NCI-H187 (cell line): Measurements from ENCODE around the gene LCN10.
A peak's percentile ranks its signal among the peaks of the same experiment; 100 is the strongest.

ENCODE experiments used
- DNase-seq, 2 experiments: peaks; one replicate each; lab custom pipeline; 2025; lab: John Stamatoyannopoulos, UW

The LCN10 gene

DNA sequence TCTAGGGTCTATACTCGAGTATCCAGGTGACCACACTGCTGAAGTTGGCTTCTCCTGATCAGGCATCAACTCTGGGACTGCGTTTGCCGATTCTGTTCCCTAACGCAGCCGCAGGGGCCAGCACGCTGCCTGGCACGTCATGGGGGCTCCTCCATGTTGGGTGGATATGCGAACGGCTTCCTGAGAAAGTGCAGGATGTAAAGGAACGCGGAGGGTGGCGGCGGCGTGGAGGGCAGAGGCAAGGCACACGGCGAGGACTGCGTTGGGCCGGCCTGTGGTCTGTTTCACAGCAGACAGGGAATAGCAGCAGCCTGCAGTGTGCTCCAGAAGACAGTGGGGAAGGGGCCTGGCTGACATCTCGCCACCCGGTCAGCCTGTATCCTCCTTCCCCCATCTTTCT, 3.8 kb downstream of the LCN10 start:
- no peak for DNase-seq

DNA sequence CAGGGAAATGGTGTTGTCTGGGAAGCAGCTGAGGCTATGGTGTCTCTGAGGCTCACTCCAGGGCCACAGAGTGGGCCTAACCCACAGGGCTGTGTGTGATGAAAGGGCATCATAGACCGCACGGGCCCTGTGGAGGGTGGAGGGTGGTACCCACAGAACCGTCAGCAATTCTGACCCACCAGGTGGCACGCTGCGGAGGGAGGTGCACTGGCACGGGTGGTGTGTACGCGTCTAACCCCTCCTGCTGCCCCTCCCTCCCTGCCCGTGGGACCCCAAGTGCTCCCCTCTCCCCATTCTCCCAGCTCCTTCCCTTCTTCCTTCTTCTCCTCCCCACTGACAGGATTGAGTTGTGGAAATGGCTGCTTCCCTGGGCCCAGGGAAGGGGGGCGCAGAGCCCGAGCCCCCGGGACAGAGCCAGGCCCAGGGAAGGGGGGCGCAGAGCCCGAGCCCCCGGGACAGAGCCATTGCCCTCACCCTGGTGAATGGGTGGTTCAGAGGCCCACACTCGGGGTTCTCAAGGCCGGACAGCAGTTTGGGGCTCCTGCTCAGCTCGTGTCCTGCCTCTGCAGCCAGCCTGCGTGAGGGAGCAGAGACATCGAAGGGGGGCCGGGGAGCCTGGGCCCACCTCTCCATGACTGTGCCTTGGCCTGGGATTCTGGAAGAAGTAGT, 6.8 kb downstream of the LCN10 start:
- no peak for DNase-seq

DNA sequence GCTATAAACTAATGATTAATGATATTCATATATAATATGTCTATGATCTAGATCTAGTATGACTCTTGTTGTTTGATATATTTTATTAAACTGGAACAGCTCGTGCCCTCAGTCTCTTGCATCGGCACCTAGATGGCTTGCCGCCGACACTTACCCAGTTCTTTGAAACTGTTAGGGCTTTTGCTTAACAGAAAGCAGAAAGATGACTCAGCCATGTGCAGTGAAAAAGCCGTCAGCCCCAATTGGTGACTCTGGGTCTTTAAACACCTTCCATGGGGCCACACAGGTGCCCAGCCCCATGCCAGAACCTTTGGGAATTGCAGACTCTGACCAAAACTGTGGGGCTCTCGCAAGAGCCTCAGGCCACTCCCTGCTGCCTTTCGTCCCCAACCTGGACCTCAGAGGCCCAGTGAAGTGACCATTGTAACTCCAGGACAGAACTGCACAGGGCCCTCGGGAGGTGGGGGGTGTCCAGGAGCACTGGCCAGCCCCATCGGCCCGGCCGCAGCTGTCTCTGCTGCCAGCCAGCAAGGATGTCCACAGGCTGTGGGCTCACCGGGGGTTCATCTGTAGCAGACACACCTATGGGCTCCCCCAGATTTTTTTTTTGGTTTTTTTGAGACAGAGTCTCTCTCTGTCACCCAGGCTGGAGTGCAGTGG, 7.8 kb downstream of the LCN10 start:
- no peak for DNase-seq

DNA sequence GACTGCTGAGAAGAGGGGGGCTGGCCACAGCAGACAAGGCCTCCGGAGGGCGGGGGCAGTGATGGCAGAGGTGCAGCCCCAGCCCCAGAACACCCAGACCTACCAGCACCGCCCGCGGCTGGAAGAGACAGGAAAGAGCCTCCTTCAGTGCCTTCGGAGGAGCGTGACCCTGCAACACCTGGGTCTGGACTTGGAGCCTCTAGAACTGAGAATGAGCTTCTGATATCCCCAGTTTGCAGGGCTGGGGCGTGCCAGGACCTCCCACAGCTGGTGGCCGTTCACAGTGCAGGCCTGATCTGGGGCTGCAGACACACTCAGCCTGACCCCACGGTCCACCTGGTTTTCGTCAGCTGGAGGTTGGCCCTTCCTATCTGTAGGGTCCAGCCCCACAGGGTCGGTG, 9.1 kb downstream of the LCN10 start:
- no peak for DNase-seq

DNA sequence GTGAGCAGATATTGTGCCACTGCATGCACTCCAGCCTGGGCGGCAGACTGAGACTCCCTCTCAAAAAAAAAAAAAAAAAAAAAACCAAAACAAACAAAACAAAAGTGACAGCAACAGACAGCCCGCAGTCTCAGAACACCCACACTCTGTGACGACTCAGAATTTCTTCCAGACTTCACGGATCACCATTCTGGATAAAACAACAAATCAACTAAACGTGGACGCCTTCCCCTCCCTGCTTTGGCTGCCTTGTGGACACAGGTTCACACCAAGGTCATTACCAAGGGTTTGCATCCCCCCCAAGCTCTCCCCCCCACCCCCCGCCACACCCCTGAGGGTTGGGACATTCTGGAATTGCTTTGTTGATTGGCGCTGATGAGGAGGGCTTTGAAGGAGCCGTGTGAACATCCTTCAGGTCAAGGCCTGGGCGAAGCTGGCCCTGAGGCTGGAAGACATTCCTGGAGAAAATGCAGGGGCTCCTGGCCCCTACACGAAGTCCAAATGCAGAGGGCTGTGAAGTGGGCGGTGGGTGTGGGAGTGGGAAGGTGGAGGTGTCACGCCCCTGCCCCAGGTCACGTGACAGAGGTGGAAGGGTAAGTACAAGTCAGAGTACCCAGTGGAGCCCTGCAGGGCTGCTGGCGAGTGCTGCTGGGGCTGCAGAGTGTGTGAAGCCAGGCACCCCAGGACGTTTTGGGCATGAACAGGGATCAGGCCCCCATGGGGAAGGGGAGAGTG, 10.1 kb downstream of the LCN10 start:
- DNase-seq: no peak

DNA sequence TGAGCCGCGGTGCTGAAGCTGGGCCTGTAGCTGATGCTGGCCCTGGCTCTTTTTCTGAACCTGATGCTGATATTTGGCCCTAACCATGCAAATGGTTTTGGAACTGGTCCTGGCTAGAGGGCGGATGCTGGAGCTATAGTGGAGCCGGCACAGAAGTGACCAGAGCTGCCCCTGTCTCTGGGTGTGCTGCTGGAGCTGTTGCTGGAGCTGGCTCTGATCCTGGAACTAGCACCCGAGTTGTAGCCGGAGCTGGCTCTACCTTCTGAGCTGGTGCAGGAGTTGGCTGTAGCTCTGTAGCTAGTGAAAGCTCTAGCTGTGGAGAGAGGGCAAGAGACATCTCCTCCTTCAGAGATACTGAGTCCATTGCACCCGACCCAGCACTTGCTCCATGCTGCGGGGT, 12.8 kb downstream of the LCN10 start:
- no peak for DNase-seq

DNA sequence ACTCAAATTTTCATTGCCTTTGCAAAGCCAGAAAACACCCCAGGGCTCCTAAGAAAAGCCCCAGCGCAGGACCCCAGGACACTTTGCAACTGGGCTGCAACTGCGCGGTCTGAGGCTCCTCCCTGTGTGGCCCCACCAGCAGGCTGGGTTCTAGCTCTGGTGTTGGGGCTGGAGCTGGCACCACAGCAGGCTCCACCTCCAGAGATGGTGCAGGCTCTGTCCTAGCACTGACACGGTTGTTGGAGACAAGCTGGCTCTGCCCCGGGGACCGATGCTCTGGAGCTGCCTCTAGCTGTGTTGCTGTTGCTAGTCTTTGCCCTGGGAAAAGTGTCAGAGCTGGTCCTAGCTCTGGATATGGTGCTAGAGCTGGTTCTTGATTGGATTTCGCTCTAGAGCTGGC, 13.6 kb downstream of the LCN10 start:
- DNase-seq: no peak

DNA sequence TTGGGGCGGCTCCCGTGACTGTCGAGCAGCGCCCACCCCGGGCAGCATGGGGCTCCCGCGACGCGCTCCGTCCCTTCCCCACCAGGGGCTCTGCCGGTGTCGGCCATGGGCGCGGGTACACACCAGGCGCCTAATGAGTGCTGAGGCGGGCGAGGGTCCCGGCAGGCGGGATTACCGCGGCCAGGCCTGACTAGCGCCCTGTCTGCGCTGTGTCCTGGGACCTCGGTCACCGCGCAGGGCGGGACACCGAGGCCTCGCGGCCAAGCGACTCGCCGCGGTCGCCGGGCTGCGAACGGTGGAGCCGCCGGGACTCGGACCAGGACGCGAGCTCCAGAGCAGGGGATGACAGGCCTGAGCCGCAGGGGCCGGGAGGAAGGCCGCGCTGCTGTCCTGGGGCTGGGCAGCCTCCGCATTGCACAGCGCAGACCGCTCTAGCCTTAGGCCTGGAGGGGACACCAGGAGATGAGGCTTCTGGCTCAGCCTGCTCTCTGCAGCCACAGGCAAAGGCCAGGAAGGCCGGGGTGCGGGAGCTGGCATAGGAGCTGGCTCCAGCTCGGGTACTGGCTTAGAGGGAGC, 14.1 kb downstream of the LCN10 start:
- DNase-seq: no peak

DNA sequence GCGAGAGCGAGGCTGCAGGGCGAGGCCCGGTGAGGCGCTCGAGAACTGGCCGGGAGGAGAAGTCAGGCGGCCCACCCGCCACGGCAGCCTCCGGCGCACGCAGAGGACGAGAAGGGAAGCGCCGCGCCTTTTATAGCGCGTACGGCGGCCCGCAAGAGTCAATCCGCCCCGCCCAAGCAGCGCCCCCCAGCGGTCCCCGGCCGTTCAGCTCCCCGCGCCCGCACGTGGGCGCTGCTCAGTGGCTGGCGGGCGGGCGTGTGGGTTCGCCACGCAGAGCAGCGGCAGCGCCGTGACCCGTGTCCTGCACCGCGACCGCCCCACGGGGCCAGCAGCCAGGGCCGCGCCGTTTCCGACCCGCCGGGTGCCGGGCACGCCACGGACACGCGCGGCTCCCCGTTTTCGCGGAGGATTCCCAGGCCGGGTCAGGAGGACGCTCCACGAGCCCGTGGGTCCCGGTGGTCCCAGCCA, 14.6 kb downstream of the LCN10 start:
- DNase-seq: peak; percentile 20 to 54

DNA sequence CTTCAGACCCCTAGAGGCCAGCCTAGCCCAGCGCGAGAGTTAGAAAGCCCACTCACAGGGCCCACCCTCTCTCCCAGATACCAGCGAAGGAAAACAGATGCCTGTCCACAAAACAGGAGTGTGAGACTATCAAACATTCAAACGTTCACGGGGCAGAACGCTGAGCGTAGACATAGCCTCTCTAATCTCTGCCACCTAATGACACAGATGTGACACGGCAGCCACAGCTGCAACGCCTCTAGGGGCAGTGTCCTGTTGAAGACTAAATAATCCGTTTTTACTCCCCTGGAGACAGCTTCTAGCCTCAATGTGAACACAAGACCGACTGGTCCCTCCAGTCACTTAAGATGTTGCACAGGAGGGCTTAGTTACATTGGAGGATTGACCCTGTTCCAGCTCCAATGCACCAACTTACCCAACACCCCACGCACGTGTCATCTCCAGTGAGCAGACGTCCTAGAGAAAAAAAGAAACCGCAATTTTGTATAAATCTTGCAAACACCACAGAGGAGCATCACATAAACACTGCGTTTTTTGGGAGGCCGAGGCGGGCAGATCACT, 16.0 kb downstream of the LCN10 start:
- no peak for DNase-seq

DNA sequence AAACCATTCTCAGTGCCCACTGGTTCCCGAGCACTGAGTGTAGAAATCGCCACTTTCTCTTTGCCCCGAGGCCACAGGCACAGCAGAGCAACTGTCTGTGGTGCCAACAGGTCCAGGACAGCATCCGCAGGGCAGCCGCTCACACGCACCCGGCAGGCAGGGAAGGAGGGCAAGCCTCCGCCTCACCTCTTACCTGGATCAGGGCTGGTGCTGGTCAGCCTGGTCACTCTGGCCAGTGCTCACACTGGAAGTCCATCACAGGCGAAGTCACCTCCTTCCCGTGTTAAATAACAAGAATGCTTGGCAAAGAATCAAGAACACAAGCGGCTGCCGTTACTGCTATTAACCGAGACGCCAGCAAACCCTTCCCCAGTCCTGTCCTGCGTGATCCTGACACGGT, 16.6 kb downstream of the LCN10 start:
- no peak for DNase-seq

DNA sequence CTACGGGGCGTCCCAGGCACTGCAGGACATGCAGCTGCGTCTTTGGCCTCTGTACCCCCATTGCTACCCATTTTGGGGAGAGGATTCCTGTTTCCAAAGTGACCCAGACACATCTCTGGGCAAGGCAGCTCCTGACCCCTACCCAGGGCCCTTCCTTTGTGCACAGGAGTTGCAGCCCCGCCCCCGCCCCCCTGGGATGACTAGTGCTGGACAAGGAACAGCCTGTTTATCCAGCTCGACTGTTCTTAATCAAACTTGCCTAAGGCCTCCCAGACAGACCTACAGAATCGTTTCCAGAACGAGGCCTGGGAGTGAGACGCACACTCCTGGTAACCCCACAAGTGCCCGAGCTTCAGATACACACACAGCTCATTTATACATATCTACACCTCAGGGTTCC, 17.1 kb downstream of the LCN10 start:
- no peak for DNase-seq

DNA sequence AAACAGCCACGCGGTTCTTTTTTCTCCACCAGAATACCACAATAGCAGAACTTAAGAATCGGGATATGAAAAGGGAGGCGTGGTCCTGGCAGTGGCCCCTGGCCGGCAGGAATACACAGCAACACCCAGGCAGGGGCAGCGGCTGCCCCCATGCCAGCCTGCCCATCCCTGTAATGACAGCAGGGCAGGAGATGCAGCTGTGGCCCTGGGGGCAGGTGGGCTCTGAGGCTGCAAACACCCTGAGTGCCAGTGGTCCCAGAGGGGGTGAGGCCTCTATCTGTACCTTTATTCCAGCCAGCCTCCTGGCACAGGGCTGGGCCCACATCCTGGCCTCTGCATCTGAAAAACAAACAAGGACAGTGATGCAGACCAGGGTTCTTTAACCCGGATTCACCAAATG, 18.0 kb downstream of the LCN10 start:
- no peak for DNase-seq

DNA sequence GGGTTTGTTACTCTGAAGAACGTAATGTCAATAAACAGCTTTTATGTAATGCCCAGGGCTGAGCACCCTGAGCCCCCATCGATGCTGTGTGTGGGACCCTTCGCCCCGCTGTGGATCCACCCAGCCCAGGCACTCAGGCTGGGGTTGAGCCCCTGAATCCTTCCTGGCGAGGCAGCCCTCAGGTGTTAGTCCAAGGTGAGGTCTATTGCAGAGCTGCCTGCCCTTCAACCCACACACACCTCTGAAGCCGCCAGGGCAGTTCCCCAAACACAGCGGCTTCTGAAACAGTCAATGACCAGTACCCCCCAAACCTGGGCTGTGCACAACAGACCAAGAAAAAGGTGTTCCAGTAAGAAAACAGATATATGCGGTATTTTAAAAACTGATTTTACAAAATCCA, 18.8 kb downstream of the LCN10 start:
- no peak for DNase-seq

DNA sequence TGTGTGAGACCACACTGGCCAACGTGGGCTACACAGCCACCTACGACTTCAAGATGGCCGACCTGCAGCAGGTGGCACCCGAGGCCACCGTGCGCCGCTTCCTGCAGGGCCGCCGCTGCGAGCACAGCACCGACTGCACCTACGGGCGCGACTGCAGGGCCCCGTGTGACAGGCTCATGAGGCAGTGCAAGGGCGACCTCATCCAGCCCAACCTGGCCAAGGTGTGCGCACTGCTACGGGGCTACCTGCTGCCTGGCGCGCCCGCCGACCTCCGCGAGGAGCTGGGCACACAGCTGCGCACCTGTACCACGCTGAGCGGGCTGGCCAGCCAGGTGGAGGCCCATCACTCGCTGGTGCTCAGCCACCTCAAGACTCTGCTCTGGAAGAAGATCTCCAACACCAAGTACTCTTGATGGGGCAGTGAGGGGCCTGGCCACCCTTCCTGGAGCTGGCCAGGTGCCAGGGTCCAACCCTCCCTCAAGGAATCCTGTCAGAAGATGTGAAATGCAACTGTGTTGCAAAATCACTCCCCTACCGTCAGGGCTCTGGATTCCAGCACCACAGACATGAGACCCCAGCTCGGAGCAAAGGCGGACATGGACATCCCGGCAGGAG, 19.3 kb downstream of the LCN10 start:
- no peak for DNase-seq

DNA sequence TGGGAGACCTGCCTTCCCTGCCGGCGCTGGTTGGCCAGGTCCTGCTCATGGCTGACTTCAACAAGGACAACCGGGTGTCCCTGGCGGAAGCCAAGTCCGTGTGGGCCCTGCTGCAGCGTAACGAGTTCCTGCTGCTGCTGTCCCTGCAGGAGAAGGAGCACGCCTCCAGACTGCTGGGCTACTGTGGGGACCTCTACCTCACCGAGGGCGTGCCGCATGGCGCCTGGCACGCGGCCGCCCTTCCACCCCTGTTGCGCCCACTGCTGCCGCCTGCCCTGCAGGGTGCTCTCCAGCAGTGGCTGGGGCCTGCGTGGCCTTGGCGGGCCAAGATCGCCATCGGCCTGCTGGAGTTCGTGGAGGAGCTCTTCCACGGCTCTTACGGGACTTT, 19.8 kb downstream of the LCN10 start:
- no peak for DNase-seq

DNA sequence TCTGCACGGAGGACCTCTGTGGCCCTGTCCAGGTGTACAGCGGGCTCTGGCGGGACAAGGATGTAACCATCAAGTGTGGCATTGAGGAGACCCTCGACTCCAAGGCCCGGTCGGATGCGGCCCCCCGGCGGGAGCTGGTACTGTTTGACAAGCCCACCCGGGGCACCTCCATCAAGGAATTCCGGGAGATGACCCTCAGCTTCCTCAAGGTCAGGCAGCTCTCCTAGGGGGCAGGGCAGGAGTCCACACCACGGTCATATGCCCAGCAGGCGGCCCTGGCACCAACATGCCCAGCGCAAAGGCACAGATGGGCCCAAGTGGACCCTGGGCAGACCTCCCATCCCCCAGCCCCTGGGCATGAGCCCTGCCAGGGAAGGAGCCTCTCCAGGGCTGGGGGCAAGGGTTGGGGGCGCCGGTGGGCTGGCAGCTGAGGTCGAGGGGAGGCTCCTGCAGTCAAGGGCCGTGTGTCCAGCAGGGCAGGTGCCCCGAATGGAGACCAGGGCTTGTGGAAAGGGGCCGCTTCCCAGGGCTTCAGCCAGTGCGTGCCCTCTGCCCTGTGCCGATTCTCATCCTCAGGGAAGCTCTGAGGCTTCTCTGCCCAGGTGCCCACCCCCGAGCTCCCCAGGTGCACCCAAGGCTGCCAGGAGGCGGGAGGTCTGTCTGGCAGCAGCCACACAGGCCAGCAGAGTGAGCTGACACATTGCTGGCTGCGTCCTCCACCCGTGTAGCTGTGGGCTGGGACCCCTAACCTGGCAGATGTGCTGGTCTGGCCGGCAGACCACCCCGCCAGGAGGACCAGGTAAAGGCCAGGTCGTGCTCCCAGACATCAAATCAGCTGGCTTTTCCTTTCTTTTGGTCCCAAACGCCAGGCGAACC, 20.4 kb downstream of the LCN10 start:
- DNase-seq: no peak

DNA sequence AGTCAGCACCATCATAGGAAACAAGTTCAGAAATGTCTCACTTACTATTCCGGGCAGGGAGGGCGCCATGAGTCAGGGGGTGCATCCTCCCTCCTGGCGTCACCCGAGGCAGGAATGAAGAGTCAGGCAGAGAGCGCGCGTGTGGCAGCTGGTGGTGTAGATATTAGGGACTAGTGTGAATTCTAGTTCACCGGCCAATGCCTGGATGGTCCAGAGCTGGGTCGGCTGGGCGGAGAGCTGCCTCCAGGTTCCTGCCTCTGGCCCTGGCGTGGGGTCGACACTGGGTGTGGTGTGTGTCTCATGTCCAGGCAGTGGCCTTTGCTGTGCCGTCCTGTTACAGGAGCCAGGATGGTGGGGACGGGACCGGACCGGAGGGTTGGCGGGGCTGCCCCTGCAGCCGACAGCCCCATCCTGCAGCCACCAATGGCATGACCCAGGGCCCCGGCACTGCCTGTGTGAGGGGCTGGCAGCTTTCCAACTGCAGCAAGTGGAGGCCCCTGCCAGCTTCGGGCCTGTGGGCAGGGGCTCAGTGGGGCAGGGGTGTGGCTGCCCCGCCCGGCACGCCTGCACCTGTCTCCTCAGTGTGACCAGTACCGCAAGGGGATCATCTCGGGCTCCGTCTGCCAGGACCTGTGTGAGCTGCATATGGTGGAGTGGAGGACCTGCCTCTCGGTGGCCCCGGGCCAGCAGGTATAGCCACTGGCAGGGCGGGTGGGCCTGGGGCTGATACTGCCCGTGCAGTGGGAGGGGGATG, 21.2 kb downstream of the LCN10 start:
- DNase-seq: no peak

DNA sequence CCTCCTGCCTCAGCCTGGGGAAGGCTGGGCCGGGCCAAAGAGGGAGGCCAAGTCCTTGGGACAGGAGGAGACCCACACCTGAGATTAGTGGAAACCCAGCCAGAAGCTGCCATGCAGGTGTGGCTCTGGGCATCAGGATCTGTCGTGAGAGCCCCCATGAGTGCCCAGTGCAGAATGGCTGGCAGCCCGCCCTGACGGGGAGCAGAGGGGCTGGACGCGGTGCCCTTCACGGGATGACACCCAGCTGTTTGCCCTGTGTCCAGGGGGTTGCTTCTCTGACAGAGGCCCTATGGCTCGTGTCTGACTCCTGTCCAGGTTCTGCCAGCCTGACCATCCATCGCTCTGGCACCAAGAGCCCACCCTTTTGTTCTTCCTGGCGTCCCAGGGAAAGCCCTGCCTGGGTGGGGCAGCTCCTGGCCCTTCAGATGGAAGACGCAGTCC, 21.8 kb downstream of the LCN10 start:
- no peak for DNase-seq

DNA sequence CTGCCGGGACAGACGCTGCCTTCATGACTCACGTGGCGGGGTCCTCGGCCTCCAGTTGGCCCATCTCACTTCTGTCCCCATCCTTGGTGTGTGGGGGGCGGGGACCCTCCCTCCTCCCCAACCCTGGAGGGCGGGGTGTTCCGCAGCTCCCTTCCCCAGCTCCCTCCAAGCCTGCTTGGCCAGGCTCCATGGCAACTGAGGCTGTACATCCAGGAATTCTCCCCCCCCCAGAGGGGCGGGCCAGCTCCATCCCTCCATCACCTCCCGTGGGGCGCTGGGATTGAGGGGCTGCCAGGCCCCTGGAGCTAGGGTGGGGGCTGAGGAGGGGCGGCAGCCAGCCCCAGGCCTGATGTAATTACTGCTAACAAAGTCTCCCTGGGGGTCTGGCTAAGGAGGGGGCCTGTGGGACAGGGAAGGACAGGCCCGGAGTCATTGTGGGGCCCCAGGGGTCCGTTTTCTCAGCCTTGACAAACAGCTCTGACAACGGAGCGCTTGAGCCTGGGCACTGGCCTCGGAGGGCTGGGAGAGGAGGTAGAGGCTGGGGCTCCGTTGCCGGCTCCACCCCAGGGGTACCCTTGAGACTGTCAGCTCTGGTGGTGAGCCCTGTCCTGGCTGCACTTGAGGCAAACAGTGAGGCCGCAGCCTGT, 22.4 kb downstream of the LCN10 start:
- DNase-seq: no peak
